HG03439 (cell line): ENCODE measurements around the gene SLCO1B1.
"Not testable (repeated sequence)": the region's sequence is repeated elsewhere in the genome, so short reads cannot be mapped to it uniquely, and the experiment has no call there.

Experiments
- ATAC-seq: cut with Tn5 transposase; IDR thresholded peaks from one replicate; pipeline ENCODE4 v1.9.1; 2021; ENCODE audit warnings: mild to moderate bottlenecking, moderate library complexity; ENCODE audit not compliant: unreplicated experiment

SLCO1B1 gene, protein sequence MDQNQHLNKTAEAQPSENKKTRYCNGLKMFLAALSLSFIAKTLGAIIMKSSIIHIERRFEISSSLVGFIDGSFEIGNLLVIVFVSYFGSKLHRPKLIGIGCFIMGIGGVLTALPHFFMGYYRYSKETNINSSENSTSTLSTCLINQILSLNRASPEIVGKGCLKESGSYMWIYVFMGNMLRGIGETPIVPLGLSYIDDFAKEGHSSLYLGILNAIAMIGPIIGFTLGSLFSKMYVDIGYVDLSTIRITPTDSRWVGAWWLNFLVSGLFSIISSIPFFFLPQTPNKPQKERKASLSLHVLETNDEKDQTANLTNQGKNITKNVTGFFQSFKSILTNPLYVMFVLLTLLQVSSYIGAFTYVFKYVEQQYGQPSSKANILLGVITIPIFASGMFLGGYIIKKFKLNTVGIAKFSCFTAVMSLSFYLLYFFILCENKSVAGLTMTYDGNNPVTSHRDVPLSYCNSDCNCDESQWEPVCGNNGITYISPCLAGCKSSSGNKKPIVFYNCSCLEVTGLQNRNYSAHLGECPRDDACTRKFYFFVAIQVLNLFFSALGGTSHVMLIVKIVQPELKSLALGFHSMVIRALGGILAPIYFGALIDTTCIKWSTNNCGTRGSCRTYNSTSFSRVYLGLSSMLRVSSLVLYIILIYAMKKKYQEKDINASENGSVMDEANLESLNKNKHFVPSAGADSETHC

DNA sequence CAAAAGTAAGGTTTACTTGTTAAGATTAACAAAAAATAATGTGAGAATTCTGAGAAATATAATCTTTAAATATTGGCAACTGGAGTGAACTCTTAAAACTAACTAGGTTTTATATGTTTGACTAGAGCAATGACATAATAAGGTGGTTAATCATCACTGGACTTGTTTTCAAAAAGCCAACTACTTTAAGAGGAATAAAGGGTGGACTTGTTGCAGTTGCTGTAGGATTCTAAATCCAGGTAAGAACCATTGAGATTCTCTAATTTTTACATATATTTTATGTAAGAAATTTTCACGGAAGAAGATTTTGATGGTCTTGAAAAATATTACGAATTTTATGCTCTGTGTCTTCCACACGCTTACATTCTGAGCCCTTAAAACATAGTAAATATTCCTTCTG is at the start of gene SLCO1B1:
SLCO1B1 (plus strand) TSS at position 197 of the 400 bp plus-strand sequence. CDS start 10,381 bp downstream, outside the sequence.
- no peak for ATAC-seq

DNA sequence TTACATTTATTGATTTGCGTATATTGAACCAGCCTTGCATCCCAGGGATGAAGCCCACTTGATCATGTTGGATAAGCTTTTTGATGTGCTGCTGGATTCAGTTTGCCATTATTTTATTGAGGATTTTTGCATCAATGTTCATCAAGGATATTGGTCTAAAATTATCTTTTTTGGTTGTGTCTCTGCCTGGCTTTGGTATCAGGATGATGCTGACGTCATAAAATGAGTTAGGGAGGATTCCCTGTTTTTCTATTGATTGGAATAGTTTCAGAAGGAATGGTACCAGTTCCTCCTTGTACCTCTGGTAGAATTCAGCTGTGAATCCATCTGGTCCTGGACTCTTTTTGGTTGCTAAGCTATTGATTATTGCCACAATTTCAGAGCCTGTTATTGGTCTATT is 46.2 kb upstream of the SLCO1B1 start:
- not testable (repeated sequence) for ATAC-seq

DNA sequence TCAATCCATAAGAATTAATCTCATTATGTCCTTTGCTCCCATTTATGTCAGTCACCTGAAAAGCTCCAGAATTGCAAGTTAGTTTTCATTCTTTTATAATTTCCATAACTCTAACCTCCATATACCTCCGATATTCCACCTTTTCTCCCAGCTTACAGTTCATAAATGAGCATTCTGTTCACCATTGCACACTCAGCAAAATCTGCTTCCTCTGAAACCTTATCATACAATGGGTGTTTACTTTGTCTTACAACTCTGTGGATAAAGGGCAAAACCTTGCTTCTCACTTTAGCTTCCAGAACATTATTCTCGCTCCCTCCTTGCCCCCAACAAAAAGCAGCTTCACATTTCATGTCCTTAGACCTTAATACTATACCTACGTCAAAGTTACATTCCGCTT is 19.3 kb upstream of the SLCO1B1 start:
- ATAC-seq: no peak

DNA sequence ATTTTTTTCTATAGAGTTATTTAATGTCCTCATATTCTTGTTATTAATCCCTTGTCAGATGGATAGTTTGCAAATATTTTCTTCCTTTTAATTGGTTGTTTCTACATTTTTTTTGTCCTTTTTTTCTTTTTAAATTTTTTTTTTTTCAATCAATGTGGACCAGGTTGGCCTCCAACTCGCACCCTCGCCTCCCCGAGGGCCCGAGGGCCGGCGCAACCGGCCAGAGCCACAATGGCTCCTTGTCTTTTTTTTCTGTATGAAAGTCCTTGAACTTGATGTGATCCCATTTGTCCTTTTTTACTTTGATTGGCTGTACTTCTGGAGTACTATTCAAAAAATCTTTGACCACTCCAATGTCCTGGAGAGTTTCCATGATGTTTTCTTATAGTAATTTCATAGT is 17.7 kb upstream of the SLCO1B1 start:
- no peak for ATAC-seq

DNA sequence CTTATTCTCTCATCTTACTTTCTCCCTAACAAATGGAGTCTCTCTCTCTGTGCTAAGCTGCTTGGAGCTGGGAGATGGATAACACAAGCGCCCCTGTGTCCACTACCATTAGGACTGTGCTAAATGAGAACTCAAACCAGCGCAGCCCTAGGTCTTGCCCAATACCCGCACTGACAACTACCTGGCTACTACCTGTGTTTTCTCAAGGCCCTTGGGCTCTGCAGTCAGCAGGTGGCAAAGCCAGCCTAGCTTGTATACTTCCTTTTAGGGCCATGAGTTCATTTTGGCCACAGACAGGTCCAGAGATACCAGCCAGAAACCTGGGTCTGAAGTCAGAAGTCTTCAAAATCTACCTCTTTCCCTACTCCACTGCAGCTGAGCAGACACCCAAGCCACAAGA is 13.0 kb upstream of the SLCO1B1 start:
- no peak for ATAC-seq

DNA sequence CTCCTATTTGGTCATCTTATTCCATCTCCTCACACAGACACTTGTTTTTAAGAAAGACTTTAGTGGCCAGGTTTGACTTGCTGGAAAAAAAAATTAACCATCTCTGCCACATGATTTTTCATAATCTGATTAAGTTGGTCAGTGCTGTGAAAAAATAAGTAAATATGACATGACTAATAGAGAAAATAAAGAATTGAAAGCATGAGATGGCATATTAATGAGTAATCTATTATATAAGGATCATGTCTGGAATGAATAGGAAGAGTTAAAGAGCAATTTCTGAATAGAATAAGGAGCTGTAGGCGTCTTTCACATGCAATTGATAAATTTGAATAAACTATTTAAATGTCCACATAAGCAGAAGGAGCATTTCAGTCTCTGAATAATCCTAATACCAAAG is 12.2 kb upstream of the SLCO1B1 start:
- ATAC-seq: no peak

DNA sequence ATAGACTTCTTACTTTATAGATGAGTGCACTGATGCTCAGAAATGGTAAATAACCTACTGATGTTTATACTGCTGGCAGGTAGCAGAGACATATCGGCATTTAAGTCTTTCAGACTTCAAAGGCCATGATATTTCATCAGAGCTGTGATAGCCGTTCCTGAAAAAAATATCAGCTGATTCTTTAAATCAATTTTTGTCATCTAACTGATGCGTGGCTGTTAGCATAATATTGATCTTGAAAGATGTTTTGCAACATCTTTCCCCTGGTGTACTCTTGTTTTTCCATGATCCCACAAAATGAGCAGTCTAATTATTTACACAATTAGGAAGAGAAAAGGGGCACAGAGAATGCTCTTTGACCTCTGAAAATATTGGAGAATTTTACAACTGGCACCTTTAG is 1.6 kb upstream of the SLCO1B1 start:
- no peak for ATAC-seq

DNA sequence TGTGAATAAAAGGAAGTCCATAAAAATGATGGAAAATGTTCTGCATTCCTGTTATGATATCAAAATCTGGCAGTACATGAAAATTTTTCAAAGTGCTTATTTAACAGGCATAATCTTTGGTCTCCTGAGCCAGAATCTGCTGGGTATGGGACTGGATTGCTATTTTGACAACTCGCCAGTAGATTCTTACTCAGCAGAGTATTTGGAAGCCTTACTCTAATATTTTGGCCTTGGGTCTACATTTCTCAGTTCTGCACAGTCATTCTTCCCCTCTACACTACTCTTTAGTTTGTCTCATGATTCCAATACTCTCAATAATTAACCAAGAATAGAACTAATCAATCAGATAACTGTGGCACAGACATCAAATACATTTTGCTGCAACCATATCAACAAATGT is 1.1 kb upstream of the SLCO1B1 start:
- no peak for ATAC-seq

DNA sequence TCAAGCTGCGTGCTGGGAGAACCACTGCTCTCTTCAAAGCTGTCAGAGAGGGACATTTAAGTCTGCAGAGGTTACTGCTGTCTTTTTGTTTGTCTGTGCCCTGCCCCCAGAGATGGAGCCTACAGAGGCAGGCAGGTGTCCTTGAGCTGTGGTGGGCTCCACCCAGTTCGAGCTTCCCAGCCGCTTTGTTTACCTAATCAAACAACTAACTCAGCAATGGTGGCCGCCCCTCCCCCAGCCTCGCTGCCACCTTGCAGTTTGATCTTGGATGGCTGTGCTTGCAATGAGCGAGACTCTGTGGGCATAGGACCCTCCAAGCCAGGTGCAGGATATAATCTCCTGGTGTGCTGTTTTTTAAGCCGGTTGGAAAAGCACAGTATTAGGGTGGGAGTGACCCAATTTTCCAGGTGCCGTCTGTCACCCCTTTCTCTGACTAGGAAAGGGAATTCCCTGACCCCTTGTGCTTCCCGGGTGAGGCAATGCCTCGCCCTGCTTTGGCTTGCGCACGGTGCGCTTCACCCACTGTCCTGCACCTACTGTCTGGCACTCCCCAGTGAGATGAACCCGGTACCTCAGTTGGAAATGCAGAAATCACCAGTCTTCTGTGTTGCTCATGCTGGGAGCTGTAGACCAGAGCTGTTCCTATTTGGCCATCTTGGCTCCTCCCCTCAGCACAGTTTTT is 6.5 kb downstream of the SLCO1B1 start:
- not testable (repeated sequence) for ATAC-seq

DNA sequence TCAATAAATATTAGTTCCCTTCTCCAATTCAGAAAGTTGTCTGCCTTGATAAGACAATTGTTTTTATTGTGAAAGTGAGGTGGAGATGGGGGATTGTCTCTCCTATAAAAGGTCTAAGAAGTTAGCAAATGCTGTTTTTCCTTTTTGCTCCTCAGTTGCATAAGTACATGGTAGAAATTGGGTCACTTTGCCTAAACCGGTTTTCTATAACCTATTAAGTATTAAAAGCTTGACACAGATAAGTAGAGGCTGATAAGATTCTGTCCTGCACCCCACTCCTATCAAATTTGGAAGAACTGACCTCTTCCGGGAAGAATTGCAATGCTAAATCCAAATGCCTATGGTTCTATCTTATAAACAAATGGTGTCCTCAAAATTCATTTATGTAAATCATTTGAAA is 7.0 kb downstream of the SLCO1B1 start:
- no peak for ATAC-seq

DNA sequence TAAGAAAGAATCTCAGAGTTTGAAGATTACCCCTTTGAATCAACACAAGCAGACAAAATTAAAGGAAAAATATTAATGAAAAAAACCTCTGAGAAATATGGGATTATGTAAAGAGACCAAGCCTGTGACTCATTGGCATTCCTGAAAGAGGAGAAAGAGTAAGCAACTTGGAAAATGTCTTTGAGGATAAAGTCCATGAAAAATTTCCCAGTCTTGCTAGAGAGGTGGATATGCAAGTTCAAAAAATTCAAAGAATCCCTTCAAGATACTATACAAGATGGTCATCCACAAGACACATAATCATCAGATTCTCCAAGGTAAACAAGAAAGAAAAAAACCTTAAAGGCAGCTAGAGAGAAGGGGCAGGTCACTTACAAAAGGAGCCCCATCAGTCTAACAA is 13.3 kb downstream of the SLCO1B1 start:
- no peak for ATAC-seq

DNA sequence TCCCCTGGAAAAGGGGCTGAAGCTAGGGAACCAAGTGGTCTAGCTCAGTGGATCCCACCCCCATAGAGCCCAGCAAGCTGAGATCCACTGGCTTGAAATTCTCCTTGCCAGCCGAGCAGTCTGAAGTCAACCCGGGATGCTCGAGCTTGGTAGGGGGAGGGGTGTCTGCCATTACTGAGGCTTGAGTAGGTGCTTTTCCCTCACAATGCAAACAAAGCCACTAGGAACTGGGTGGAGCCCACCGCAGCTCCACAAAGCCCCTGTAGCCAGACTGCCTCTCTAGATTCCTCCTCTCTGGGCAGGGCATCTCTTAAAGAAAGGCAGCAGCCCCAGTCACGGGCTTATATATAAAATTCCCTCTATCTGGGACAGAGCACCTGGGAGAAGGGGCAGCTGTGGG is 18.9 kb downstream of the SLCO1B1 start:
- not testable (repeated sequence) for ATAC-seq

DNA sequence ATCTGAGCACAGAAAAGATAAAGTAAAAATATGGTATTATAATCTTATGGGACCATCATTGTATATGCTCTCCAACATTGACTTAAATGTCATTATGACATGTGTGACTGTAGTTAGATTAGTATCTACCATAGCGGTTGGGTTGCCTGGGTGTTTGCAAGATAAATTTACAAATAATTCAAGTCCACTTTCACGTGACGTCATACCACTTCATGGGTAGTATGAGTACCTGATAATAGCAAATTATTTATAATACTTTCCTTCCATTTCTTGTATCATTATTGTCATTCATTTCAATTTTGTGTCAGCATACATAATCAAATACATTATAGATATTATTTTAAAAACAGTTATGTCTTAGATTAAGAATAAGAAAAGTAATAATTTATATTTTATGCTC is 20.2 kb downstream of the SLCO1B1 start:
- ATAC-seq: no peak

DNA sequence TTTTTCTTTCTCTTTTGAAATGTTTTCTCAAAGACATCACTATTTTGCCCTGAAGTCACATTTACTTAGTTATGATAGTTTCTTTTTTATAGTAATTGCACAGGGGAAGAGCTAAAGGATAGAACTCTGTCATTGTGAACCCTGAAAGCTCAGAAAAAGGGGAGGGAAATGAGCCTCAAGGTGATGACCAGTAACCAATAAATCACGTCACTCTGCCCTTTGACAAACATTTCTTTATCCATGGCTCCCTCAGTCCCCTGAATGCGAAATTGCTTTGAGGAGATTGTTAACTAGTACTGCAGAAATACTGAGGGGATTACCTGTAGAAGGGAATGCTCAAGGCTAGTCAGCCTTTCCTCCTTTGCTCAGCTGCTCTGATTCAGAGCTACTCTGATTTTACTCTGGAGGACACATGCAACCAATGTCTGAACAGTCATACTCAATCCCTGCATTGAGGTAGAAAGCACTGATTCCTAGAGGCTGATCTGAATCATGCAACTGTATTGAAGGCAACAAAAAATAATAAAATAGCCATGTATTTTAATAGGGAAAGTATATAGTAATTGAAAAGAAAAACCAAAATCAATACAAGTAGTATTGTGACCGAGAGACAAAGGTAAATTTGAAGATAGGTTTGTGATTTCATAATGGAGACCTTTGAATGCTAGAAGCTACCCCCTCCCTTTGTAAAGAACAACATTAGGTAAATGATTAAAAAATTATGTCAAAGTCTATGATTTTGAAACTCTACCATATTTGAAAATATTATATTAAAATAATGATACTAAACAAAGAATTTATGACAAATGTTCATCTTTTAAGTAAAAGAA is 24.7 kb downstream of the SLCO1B1 start:
- ATAC-seq: no peak

DNA sequence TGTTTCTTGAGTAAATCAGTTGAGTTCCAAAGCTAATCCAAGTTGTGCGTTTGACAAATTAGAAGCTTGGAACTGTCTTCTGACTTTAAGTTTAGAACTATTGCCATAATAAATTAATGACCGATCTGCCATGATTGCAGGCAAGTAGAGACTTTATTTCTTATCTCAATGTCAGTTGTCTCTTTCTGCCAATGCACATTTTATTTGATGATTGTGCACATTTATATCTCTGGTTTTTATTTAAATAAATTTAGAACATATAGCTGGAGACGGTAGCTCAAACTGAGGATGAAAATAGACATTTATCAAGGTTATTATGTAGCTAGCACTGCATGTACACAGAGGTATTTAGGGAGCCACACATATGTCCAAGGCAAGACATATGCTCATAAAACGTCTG is 34.1 kb downstream of the SLCO1B1 start:
- no peak for ATAC-seq

DNA sequence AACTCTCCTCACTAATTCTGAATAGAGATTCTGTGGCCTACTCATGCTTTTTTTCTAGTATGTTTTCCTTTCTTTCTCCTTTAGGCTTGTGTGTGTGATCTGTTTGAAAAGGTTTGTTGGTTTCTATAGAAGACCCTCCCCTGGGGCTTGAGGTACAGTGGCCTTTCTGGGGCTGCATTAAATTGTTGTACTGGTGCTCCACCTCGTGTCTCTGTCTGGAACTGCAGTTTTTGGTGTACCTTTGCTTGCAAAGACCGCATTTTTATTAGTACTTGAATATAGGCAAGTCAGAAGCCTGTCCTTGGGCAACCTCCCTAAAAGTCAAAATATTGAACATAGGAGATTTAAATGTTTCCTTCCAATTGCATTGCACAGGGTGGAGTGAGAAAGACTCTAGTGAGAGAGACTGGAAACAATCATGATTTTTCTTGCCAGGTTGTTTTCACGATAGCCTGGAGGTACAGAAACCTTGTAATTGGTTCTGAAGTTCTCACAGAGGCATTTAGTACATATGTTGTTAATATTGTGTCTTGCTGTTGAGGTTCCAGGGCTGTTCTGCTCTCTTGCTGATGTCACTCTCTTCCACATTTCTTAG is 39.0 kb downstream of the SLCO1B1 start:
- ATAC-seq: peak; percentile 75

DNA sequence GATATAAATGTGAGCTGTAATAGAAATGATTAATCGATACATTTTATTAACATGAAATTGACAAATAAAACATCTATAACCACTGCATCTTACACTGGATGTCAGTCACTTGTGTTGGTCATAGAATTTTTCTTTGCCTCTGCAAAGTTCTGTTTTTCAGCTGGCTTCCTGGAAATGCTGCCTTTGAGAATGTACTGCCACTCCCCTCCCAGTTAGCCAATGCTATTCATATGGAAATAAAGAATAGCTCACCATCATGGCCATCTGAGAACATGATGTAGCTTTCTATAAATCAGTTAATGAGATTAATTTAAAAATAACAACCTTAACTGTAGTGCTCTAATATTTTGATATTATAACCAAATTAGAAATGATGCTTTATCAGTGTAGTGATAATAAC is 41.1 kb downstream of the SLCO1B1 start:
- no peak for ATAC-seq

DNA sequence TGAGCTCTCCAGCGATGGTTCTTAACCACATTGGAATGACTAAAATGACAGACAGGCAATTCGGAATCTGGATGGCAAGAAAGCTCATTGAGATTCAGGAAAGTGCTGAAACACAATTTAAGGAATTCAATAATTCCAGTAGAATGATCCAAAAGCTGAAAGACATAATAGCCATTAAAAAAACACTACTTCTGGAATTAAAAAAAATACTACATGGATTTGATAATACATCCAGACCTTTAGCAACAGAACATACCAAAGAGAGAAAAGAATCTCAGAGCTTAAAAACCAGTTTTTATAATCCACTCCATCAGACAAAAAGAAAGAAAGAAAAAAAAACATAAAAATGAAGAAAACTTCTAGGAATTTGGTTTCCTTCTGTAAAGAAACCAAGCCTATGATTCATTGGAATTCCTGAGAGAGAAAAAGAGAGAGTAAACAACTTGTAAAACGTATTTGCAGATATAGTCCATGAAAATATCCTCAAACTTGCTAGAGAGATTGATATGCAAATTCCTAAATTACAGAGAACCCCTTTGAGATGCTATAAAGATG is 52.8 kb downstream of the SLCO1B1 start:
- ATAC-seq: no peak

DNA sequence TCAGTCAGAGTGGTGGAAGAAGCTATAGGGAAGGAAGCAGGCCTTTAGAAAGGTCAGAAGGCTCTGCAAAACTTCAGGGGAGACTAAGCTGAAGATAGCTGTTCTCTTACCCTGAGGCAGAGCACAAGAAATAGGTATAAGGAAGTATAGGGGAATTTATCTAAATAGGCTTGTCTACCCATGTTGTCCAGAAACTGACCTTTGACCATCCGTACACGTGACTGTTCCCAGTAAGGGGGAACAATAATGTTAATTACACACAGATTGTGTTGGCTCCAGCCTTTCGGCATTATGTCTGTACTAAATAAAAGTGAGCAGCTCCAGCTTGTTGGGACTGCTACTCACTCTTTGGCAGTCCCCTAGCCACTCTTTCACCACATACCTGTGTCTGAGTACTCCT is 59.0 kb downstream of the SLCO1B1 start:
- no peak for ATAC-seq

DNA sequence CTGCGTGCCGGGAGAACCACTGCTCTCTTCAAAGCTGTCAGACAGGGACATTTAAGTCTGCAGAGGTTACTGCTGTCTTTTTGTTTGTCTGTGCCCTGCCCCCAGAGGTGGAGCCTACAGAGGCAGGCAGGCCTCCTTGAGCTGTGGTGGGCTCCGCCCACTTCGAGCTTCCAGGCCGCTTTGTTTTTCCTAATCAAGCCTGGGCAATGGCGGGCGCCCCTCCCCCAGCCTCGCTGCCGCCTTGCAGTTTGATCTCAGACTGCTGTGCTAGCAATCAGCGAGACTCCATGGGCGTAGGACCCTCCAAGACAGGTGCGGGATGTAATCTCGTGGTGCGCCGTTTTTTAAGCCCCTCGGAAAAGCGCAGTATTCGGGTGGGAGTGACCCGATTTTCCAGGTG is 83.4 kb downstream of the SLCO1B1 start:
- ATAC-seq: not testable (repeated sequence)
